Thyroid gland (tissue), 4 donors: ENCODE data around the gene DNHD1.

Experiments used
- CTCF ChIP-seq, 6 experiments: fragments of 200-600 bp in 3 of 6; fragments of 450-650 bp in 3 of 6; sonication (generic) in 3 of 6; IDR thresholded peaks; one replicate each; pipeline ENCODE4 v1.5.1; 2016 to 2019; ENCODE audit warnings: antibody characterized with exemption in 6 of 6, mild to moderate bottlenecking in 2 of 6, inconsistent platforms in 1 of 6, moderate library complexity in 1 of 6
- POLR2A ChIP-seq, 2 donors: fragments of 450-650 bp; IDR thresholded peaks; one replicate each; pipeline ENCODE4 v1.6.1; 2017; ENCODE audit warnings: antibody characterized with exemption in 2 of 2, mild to moderate bottlenecking in 2 of 2, moderate library complexity in 1 of 2

GRCh38 chr11:6504166-6504565 is 7.1 kb downstream of the DNHD1 start:
- TF ChIP-seq POLR2A (IDR thresholded peaks at IDR 0.05) (no peak), CTCF (IDR thresholded peaks at IDR 0.05) (no peak)
